Activated T-cell treated with anti-CD3 and anti-CD28 coated beads, Interleukin-2, amount 50 U/mL, for 24 hours (primary cell): Measurements from ENCODE around the gene PCBP4.

ENCODE experiments used
- DNase-seq: peaks from one replicate; pipeline ENCODE4 v3.0.0-alpha.2; 2020
- H3K27ac Mint-ChIP-seq: 2 replicates; pipeline ENCODE4 v1.8.0; 2020; ENCODE audit warnings: mild to moderate bottlenecking, mixed read lengths
- H3K27me3 Mint-ChIP-seq: 2 replicates; pipeline ENCODE4 v1.8.0; 2020; ENCODE audit warnings: mixed read lengths
- H3K36me3 Mint-ChIP-seq: 2 replicates; pipeline ENCODE4 v1.8.0; 2020; ENCODE audit warnings: low read depth, mixed read lengths
- H3K4me1 Mint-ChIP-seq: 2 replicates; pipeline ENCODE4 v1.8.0; 2020; ENCODE audit warnings: low read depth, mixed read lengths
- H3K4me3 Mint-ChIP-seq: 2 replicates; pipeline ENCODE4 v1.8.0; 2020; ENCODE audit warnings: mild to moderate bottlenecking, moderate library complexity, mixed read lengths
- H3K9me3 Mint-ChIP-seq: 2 replicates; pipeline ENCODE4 v1.8.0; 2020; ENCODE audit warnings: mixed read lengths

The PCBP4 gene

DNA sequence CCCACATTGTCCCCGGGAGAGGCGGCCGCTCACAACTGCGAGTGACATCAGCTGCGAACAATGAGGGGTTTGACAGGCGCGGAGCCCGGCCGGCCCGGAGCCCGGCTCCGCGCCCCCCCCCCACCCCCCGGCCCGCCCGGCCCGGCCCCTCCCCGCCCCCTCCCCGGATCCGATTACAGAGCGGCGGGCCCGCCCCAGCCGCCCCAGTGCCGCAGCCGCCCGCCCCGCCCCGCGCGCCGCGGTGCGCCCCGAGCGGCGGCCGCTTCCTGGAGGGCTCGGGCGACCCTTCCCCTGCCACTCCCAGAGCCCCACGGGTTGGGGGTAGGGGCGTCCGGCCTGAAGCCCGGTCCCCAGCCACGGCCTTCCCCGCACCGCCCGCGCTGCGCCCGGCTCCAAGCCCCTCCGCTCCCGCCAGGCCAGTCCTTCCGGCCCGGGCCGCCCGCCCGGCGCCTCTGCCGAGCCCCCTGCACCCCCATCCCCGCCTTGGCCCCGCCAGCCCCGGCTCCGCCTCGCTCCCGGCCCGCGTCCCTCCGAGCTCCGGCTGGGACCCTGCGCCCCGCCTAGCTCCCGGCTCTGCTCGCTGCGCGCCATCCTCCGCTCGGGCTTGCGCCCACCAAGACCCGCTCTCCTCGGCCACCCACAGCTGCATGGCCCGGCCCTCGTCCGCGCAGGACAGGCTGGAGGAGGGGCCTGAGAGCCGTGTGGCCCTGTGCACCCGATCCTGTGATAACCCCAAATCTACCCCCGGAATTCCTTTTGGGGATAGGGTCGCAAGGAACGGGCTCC, at the start of gene PCBP4:
TSS of gene PCBP4 (minus strand) at position 71 of the 786 bp plus-strand sequence. CDS start 6,214 bp downstream, outside the sequence.
- Mint-ChIP-seq H3K27me3 (no peaks in the 10 kb centered on the region), H3K36me3 (peaks cover 29% of the 10 kb centered on the region), H3K4me1 (peaks cover 36% of the 10 kb centered on the region), H3K9me3 (no peaks in the 10 kb centered on the region), H3K27ac (peak within 1 kb of the TSS; percentile 68), H3K4me3 (peak within 1 kb of the TSS; percentile 78)
- DNase-seq: peak; percentile 70

DNA sequence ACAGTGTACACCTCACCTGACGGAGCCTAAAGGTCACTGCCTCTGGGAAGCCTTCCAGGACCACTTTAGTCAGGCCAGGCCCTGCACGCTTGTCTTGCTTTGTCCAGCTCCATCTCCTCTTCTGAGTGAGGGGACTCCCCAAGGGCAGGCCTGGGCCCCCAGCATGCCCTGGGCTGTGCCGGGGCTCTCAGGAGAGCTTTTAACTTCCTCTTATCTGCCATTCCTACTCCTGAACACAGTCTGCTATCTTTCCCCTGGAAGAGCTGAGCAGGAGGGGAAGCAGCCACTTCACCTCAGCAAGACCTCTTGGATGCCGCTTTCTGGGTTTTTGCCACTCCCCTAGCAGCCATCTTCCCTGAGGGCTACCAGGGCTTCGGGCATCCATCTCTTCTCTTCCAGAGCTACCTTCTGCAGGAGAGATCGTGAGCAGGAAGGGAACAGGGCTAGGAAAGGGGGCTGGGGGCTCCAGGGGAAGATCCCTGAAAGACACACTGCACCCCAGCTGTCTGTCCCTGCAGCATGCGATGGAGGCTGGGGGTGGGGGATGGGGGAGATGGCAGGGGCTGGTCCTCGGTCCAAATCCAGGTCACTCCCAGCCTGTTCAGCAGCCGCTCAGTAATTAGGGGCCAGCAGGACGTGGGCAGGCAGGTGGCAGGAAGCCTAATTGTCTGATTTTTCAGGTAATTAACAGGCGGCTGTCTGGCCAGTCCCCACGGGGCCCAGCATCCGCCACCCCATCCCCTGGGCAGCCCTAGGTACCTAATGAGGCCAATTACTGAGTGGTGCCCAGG, 48.4 kb upstream of the PCBP4 start:
- Mint-ChIP-seq H3K27ac (no peak overlapping the region), H3K4me3 (no peak overlapping the region), H3K36me3 (no peaks in the 10 kb centered on the region), H3K27me3 (no peaks in the 10 kb centered on the region), H3K9me3 (no peaks in the 10 kb centered on the region), H3K4me1 (no peaks in the 10 kb centered on the region)
- DNase-seq: no peak

DNA sequence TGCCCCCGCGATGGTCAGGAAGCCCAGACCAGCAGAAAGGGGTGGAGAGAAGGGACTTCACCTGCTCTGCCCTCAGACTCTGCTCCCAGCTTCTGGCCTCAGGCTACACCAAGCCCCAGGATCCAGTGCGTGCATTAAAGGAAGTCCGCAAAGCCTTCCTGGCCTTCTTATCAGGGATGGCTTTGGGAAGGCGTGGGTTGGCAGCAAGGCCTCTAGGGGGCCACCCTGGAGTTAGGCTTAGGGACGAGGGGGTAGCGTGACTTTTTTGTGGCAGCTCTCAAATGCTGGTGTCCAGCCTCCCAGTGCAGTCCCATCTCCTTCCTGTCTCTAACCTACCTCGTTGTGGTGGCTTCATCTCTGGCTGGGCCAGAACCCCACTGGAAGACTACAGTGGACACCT, 47.4 kb upstream of the PCBP4 start:
- H3K4me3 Mint-ChIP-seq: no peak overlapping the region
- DNase-seq: no peak
- no peaks in the 10 kb centered on the region for H3K36me3 Mint-ChIP-seq
- H3K4me1 Mint-ChIP-seq: no peaks in the 10 kb centered on the region
- H3K9me3 Mint-ChIP-seq: no peaks in the 10 kb centered on the region
- no peak overlapping the region for H3K27ac Mint-ChIP-seq
- H3K27me3 Mint-ChIP-seq: no peaks in the 10 kb centered on the region

DNA sequence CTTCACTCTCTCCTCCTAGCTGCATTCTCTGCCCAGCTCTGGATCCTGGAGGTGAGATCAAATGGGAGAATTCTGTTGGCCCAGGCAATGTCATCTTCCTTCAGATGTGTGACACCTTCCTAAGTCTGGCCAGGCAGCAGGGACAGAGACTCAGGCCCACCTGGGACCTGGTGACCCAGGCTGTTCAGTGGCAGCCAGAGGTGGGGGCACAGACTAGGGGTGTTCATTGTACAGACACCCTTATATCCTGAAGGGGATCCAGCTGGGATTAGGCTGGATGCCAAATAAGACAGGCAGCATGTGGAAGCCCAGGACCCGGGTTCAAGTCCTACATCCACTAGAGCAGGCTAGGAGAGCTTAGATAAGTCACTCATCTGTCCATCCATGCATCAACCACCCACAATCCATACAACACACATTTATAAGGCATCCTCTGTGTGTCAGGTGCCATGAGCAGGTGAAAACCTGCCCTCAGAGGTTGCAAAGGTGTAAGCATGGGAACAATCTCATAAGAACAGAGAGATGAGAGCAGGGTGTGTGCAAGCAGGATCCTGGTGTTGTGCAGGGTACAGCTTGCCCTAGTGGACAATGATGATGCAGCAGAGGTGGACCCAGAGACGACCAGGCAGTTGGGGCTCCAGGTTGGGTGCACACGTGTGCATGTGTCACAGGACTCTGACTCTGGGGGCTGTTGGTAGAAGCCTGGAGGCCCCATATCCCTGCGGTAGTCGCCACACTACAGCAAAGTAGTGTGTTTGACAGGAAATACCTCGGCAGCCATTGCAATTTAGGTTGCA, 46.7 kb upstream of the PCBP4 start:
- Mint-ChIP-seq H3K4me1 (no peaks in the 10 kb centered on the region), H3K4me3 (no peak overlapping the region), H3K9me3 (no peaks in the 10 kb centered on the region), H3K27me3 (no peaks in the 10 kb centered on the region), H3K27ac (no peak overlapping the region), H3K36me3 (no peaks in the 10 kb centered on the region)
- no peak for DNase-seq

DNA sequence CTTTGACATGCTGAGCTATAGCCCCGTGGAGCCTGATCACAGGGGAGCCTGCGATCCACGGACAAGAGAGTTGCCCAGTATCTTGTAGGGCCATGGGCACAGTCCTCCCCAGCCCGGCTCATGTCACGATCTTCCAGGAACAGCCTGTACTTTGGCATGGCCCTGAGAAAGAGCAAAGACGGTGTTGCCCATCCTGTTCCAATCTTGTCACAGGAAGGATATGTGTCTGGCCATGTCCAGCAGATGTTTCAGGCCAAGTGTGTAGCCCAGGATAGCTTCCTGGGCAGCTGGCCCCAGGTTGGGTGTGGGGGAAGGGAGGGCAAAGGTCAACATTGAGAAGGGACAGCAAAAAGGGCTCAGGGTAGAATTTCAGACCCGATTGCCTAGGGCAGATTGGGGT, 45.4 kb upstream of the PCBP4 start:
- Mint-ChIP-seq H3K36me3 (no peaks in the 10 kb centered on the region), H3K27me3 (no peaks in the 10 kb centered on the region), H3K4me3 (no peak overlapping the region), H3K27ac (no peak overlapping the region), H3K4me1 (no peaks in the 10 kb centered on the region), H3K9me3 (no peaks in the 10 kb centered on the region)
- no peak for DNase-seq

DNA sequence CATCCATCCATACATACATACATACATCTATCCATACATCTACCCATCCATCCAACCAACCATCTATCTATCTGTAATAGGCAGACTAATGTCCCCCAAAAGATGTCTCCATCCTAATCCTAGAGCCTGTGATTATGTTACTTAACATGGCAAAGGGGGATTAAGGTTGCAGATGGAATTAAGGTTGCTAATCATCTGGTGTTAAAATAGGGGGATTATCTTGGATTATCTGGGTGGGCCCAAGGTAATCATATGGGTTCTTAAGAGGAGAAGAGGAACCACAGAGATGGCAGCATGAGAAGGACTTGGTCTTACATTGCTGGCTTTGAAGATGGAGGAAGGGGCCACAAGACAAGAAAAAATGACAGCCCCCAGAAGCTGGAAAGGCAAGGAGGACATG, 43.2 kb upstream of the PCBP4 start:
- Mint-ChIP-seq H3K9me3 (no peaks in the 10 kb centered on the region), H3K27me3 (no peaks in the 10 kb centered on the region), H3K4me3 (no peak overlapping the region), H3K36me3 (no peaks in the 10 kb centered on the region), H3K27ac (no peak overlapping the region), H3K4me1 (peaks cover 8% of the 10 kb centered on the region)
- no peak for DNase-seq

DNA sequence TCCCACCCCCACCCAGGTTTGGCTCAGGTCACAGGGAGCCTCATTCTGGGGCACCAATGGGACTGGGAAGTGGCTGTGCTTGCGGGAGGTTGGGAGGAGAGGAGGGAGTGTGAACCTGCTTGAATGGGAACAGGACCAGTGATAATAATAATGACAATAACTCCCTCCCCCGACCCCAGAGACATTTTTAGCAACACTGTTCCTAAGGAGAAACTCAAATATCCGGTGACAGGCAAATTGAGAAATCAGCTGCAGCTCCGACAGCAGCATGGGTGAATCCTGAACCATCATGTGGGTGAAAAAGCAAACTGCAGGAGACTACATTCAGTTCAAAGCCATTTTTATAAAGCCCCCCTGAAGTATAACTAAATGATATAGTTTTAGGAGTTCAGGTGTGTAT, 40.0 kb upstream of the PCBP4 start:
- no peak overlapping the region for H3K4me3 Mint-ChIP-seq
- no peak for DNase-seq
- H3K4me1 Mint-ChIP-seq: peaks cover 8% of the 10 kb centered on the region
- H3K9me3 Mint-ChIP-seq: no peaks in the 10 kb centered on the region
- no peaks in the 10 kb centered on the region for H3K27me3 Mint-ChIP-seq
- no peaks in the 10 kb centered on the region for H3K36me3 Mint-ChIP-seq
- H3K27ac Mint-ChIP-seq: no peak overlapping the region

DNA sequence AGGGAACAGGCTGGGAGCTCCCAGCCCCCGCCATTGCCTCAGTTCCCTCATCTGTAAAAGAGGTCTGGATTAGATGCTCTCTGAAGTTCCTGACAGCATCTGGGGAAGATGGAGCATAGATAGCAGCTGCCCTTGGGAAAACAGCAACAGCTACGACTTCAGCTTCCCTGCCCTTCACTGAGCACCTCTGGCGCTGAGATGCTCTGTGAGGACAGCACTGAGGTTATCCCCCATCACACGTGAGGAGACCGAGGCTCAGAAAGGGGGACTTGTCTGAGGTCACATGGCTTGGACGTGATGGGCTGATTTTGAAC, 39.5 kb upstream of the PCBP4 start:
- Mint-ChIP-seq H3K9me3 (no peaks in the 10 kb centered on the region), H3K27me3 (no peaks in the 10 kb centered on the region), H3K4me1 (peaks cover 9% of the 10 kb centered on the region), H3K4me3 (no peak overlapping the region), H3K27ac (no peak overlapping the region), H3K36me3 (no peaks in the 10 kb centered on the region)
- DNase-seq: no peak

DNA sequence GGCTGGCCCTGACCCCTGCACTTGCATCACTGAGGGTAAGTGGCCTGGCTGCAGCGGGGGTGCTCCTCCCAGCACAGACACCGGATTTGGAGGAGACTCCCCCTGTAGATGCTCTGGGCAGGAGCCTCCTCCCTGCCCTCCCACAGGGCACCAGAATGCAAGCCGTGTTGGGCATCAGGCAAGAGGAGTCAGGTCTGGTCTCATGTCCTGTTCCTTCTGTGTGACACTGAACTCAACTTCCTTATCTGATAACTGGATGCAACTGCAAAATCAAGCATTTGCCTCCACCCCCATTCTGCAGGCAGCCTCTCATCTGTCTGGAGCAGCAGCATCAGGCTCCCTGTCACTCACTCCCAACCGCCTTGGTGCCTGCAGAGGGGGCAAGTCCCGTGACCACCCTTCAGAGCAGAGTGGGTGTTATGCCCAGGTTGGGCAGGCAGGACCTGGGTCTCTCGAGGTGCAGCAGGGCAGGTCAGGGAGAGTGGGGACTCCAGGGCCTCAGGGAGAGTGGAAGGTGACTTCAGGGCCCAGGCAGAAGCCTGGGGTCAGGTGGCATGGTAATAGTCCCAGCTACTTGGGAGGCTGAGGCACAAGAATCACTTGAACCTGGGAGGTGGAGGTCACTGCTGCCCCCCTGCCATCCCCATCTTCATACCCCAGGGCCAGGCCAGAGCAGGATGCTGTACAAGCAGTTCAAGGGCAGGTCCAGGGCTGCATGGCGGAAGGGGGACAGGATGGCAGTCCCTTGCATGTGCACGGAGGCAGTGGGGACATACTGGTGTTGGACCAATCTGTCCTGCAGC, 39.0 kb upstream of the PCBP4 start:
- Mint-ChIP-seq H3K4me3 (no peak overlapping the region), H3K9me3 (no peaks in the 10 kb centered on the region), H3K27me3 (no peaks in the 10 kb centered on the region), H3K4me1 (peaks cover 15% of the 10 kb centered on the region), H3K27ac (no peak overlapping the region), H3K36me3 (no peaks in the 10 kb centered on the region)
- DNase-seq: no peak

DNA sequence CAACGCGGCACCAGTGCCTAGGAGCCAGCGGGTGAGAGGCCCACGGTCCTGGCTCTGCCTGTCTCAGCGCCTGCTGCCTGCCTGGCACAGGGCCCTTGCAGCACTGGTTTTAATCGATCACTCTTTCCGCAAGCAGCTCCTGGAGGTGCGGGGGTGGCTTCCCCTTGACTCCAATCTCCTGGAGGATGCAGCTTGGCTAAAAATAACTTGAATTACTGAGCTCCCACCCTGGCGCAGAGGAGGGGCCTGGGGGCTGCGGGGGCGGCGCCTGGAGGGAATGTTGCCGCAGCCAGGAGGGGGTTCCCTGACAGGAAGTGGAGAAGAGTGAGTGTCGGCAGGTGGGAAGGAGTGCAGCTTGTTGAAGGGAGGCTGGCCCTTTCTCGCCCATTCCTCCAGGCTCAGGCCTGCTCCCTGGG, 38.3 kb upstream of the PCBP4 start:
- no peak overlapping the region for H3K27ac Mint-ChIP-seq
- peaks cover 15% of the 10 kb centered on the region for H3K4me1 Mint-ChIP-seq
- H3K4me3 Mint-ChIP-seq: no peak overlapping the region
- H3K9me3 Mint-ChIP-seq: no peaks in the 10 kb centered on the region
- H3K27me3 Mint-ChIP-seq: no peaks in the 10 kb centered on the region
- DNase-seq: no peak
- no peaks in the 10 kb centered on the region for H3K36me3 Mint-ChIP-seq

DNA sequence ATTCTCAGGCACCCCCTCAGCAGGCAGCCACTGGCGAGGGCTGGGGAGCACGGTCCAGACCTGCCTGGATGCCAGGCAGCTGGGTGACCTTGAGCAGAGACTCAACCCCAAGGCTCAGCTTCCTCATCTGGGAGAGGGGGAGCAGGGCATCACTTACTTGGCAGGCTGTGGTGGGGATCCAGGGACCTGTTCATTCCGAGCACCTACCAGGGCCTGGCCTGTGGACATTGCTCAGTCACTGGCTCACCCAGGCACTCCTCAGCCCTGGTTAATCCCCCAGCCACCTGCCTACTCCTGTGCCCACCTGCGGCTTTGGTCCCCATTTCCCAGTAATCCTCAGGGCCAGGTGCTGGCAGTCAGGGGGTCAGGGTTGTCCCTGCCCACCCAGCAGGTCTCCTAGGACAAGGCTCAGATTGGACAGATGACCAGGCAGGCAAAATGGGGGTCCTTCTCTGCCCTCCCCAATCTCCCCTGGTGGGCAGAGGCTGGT, 37.7 kb upstream of the PCBP4 start:
- no peak overlapping the region for H3K27ac Mint-ChIP-seq
- no peaks in the 10 kb centered on the region for H3K9me3 Mint-ChIP-seq
- no peak overlapping the region for H3K4me3 Mint-ChIP-seq
- H3K4me1 Mint-ChIP-seq: peaks cover 15% of the 10 kb centered on the region
- no peaks in the 10 kb centered on the region for H3K27me3 Mint-ChIP-seq
- no peaks in the 10 kb centered on the region for H3K36me3 Mint-ChIP-seq
- no peak for DNase-seq

DNA sequence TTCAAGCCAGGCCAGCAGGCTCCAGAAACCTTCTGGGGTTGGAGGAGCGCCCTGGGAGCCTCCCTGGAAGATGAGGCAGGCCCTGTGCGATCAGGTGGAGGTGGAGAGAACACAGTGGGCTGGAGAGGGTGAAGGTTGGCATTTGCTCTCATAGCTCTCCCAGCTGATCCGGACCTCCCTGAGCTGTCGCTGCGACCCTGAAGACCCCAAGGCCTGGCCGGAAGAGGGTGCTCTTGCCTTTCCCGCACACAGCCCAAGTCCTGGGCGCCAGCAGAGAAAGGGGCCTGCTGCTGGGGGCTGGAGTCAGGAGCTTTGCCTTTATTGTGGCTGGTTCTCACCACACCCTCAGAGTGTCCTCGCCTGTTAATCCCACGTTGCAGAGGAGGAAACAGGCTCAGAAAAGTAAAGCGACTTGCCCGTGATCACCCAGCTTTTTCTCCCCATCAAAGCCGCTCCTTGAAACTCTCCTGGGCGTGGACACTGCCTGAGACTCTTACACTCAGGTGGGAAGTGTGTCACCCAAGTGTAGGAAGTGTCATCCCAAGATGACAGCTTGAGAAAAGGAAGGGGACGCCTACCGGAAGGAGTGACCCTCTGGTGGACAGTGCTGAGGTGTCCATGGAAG, 37.0 kb upstream of the PCBP4 start:
- H3K27ac Mint-ChIP-seq: no peak overlapping the region
- DNase-seq: no peak
- H3K9me3 Mint-ChIP-seq: no peaks in the 10 kb centered on the region
- no peaks in the 10 kb centered on the region for H3K27me3 Mint-ChIP-seq
- no peaks in the 10 kb centered on the region for H3K36me3 Mint-ChIP-seq
- H3K4me3 Mint-ChIP-seq: no peak overlapping the region
- peaks cover 15% of the 10 kb centered on the region for H3K4me1 Mint-ChIP-seq

DNA sequence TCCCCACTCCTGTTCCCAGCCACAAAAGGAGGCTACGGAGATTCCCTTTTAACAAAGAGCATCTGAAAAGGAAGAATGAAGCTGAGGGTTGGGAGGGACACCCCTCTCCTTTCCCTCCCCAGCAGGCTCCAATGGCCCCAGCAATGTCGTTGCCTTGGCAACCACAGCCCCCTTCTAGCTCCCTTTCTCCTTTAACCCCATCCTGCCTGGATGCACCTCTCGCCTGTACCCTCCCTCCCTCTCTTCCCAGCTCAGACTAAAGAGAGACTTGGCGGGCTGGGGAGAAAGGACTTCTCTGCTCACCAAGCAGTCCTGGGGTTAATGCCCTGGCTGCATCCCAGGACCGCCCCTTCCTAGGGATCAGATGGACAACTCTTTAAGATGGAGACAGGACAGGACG, 35.5 kb upstream of the PCBP4 start:
- no peak for DNase-seq
- Mint-ChIP-seq H3K36me3 (no peaks in the 10 kb centered on the region), H3K9me3 (no peaks in the 10 kb centered on the region), H3K27me3 (no peaks in the 10 kb centered on the region), H3K4me3 (no peak overlapping the region), H3K27ac (no peak overlapping the region), H3K4me1 (peaks cover 15% of the 10 kb centered on the region)
